HUES6 (cell line): ENCODE results near the gene RNF34.

Source experiments
- H3K27ac ChIP-seq: 2 replicates; pipeline ENCODE4 v1.7.0; 2013; ENCODE audit warnings: low read depth, mild to moderate bottlenecking, low read length, inconsistent platforms
- H3K27me3 ChIP-seq: 2 replicates; pipeline ENCODE4 v1.6.1; 2013; ENCODE audit warnings: low read length; ENCODE audit not compliant: control insufficient read depth, insufficient read depth
- H3K36me3 ChIP-seq: 2 replicates; pipeline ENCODE4 v1.6.1; 2013; ENCODE audit warnings: low read length; ENCODE audit not compliant: control insufficient read depth, insufficient read depth
- H3K4me1 ChIP-seq: 2 replicates; pipeline ENCODE4 v1.6.1; 2013; ENCODE audit warnings: low read length; ENCODE audit not compliant: control insufficient read depth, insufficient read depth
- H3K4me3 ChIP-seq: 2 replicates; pipeline ENCODE4 v1.5.1; 2013; ENCODE audit warnings: low read depth, low read length
- H3K9ac ChIP-seq: one replicate; pipeline ENCODE4 v1.6.1; 2013; ENCODE audit warnings: mild to moderate bottlenecking, low read length
- H3K9me3 ChIP-seq: 2 replicates; pipeline ENCODE4 v1.6.1; 2013; ENCODE audit warnings: low read depth, low read length; ENCODE audit not compliant: control insufficient read depth, insufficient read depth

The RNF34 gene

GRCh38 chr12:121441555-121441954 is 41.6 kb downstream of the RNF34 start:
- H3K36me3 ChIP-seq = peaks cover 81% of the 10 kb centered on the region
- H3K27ac ChIP-seq = no peak overlapping the region
- H3K4me1 ChIP-seq = no peaks in the 10 kb centered on the region
- no peak overlapping the region for H3K4me3 ChIP-seq
- H3K9ac ChIP-seq = no peak overlapping the region
- peaks cover 5% of the 10 kb centered on the region; the same call in 1 of the 2 replicates for H3K9me3 ChIP-seq
- no peaks in the 10 kb centered on the region for H3K27me3 ChIP-seq

- Histone ChIP-seq H3K4me1 (no peaks in the 10 kb centered on the region), H3K9ac (no peak overlapping the region), H3K9me3 (no peaks in the 10 kb centered on the region), H3K27ac (no peak overlapping the region), H3K36me3 (peaks cover 76% of the 10 kb centered on the region), H3K4me3 (no peak overlapping the region), H3K27me3 (no peaks in the 10 kb centered on the region)
Observed at GRCh38 chr12:121442028-121442948, 42.4 kb downstream of the RNF34 start.

- Histone ChIP-seq H3K27ac (no peak overlapping the region), H3K4me1 (no peaks in the 10 kb centered on the region), H3K4me3 (no peak overlapping the region), H3K9me3 (no peaks in the 10 kb centered on the region), H3K36me3 (peaks cover 69% of the 10 kb centered on the region), H3K27me3 (no peaks in the 10 kb centered on the region), H3K9ac (no peak overlapping the region)
Observed at GRCh38 chr12:121443193-121443870, 43.4 kb downstream of the RNF34 start.

GRCh38 chr12:121443911-121444841 is 44.3 kb downstream of the RNF34 start:
- no peak overlapping the region for H3K4me3 ChIP-seq
- H3K9me3 ChIP-seq = no peaks in the 10 kb centered on the region
- H3K36me3 ChIP-seq = peaks cover 62% of the 10 kb centered on the region
- H3K27me3 ChIP-seq = no peaks in the 10 kb centered on the region
- H3K4me1 ChIP-seq = no peaks in the 10 kb centered on the region
- peak overlapping the region; percentile 4; the same call in 1 of the 2 replicates for H3K27ac ChIP-seq
- no peak overlapping the region for H3K9ac ChIP-seq

- Histone ChIP-seq H3K27me3 (no peaks in the 10 kb centered on the region), H3K27ac (no peak overlapping the region), H3K9me3 (no peaks in the 10 kb centered on the region), H3K4me1 (no peaks in the 10 kb centered on the region), H3K9ac (no peak overlapping the region), H3K4me3 (no peak overlapping the region), H3K36me3 (peaks cover 57% of the 10 kb centered on the region)
Observed at GRCh38 chr12:121444842-121445202, 44.9 kb downstream of the RNF34 start.

- H3K4me1 ChIP-seq = no peaks in the 10 kb centered on the region
- H3K9ac ChIP-seq = no peak overlapping the region
- H3K4me3 ChIP-seq = no peak overlapping the region
- H3K36me3 ChIP-seq = peaks cover 46% of the 10 kb centered on the region
- H3K27ac ChIP-seq = no peak overlapping the region
- H3K27me3 ChIP-seq = no peaks in the 10 kb centered on the region
- no peaks in the 10 kb centered on the region for H3K9me3 ChIP-seq
Observed at GRCh38 chr12:121446750-121447149, 46.8 kb downstream of the RNF34 start.

GRCh38 chr12:121448771-121449315 is 48.9 kb downstream of the RNF34 start:
- Histone ChIP-seq H3K4me3 (no peak overlapping the region), H3K27ac (no peak overlapping the region), H3K4me1 (no peaks in the 10 kb centered on the region), H3K9me3 (no peaks in the 10 kb centered on the region), H3K27me3 (no peaks in the 10 kb centered on the region), H3K36me3 (peaks cover 50% of the 10 kb centered on the region), H3K9ac (no peak overlapping the region)

GRCh38 chr12:121451961-121452339 is 52.0 kb downstream of the RNF34 start:
- Histone ChIP-seq H3K36me3 (peaks cover 32% of the 10 kb centered on the region), H3K27ac (no peak overlapping the region), H3K4me1 (peaks cover 11% of the 10 kb centered on the region; the same call in 1 of the 2 replicates), H3K4me3 (no peak overlapping the region), H3K9me3 (no peaks in the 10 kb centered on the region), H3K9ac (no peak overlapping the region), H3K27me3 (no peaks in the 10 kb centered on the region)

- Histone ChIP-seq H3K36me3 (peaks cover 32% of the 10 kb centered on the region), H3K9me3 (no peaks in the 10 kb centered on the region), H3K9ac (no peak overlapping the region), H3K4me3 (no peak overlapping the region), H3K27ac (no peak overlapping the region), H3K27me3 (no peaks in the 10 kb centered on the region), H3K4me1 (peaks cover 11% of the 10 kb centered on the region; the same call in 1 of the 2 replicates)
Observed at GRCh38 chr12:121452340-121452984, 52.5 kb downstream of the RNF34 start.

- no peak overlapping the region for H3K27ac ChIP-seq
Observed at GRCh38 chr12:121452985-121453360, 53.1 kb downstream of the RNF34 start.

More at GRCh38 chr12:121452985-121453360, 53.1 kb downstream of the RNF34 start:
- no peak overlapping the region for H3K9ac ChIP-seq
- H3K27me3 ChIP-seq = no peaks in the 10 kb centered on the region
- H3K36me3 ChIP-seq = peaks cover 32% of the 10 kb centered on the region
- peaks cover 11% of the 10 kb centered on the region; the same call in 1 of the 2 replicates for H3K4me1 ChIP-seq
- no peaks in the 10 kb centered on the region for H3K9me3 ChIP-seq
- no peak overlapping the region for H3K4me3 ChIP-seq
